DND-41 (cell line): Measurements from ENCODE around the gene SEL1L.
"Not testable (repeated sequence)": the region's sequence is repeated elsewhere in the genome, so short reads cannot be mapped to it uniquely, and the experiment has no call there.

Source experiments
- ATAC-seq: fragments of 200-7000 bp; cut with Tn5 transposase; 3 replicates; pipeline ENCODE4 v1.9.1; 2021; ENCODE audit warnings: low read depth; ENCODE audit not compliant: insufficient read depth
- DNase-seq: peaks from one replicate; pipeline ENCODE4 v3.0.0-alpha.2; 2020
- H2AFZ ChIP-seq: 2 replicates; pipeline ENCODE4 v1.6.0; 2012; ENCODE audit warnings: low read depth, low read length
- H3K27ac ChIP-seq: 2 replicates; pipeline ENCODE4 v1.5.1; 2012; ENCODE audit warnings: low read length, inconsistent platforms
- H3K27me3 ChIP-seq: fragments of 200-600 bp; sonication (generic); 2 replicates; pipeline ENCODE4 v1.6.0; 2012; ENCODE audit warnings: low read length, mild to moderate bottlenecking, inconsistent platforms; ENCODE audit not compliant: insufficient read depth, poor library complexity
- H3K36me3 ChIP-seq: 2 replicates; pipeline ENCODE4 v1.5.1; 2012; ENCODE audit warnings: low read length, inconsistent platforms; ENCODE audit not compliant: insufficient read depth
- H3K4me1 ChIP-seq: 2 replicates; pipeline ENCODE4 v1.5.1; 2012; ENCODE audit warnings: mild to moderate bottlenecking, low read length; ENCODE audit not compliant: insufficient read depth
- H3K4me2 ChIP-seq: 2 replicates; pipeline ENCODE4 v1.6.0; 2012; ENCODE audit warnings: mild to moderate bottlenecking, moderate library complexity, low read length, inconsistent platforms; ENCODE audit not compliant: insufficient read depth
- H3K4me3 ChIP-seq, 2 experiments: fragments of 200-600 bp in 1 of 2; shearing (Covaris generic) in 1 of 2; 2 replicates each; pipeline ENCODE4 v1.5.1; 2012 to 2016; ENCODE audit warnings: inconsistent platforms in 2 of 2, low read length in 2 of 2, mild to moderate bottlenecking in 2 of 2, low read depth in 1 of 2, moderate library complexity in 1 of 2
- H3K79me2 ChIP-seq: 2 replicates; pipeline ENCODE4 v1.6.0; 2012; ENCODE audit warnings: low read length, inconsistent platforms; ENCODE audit not compliant: insufficient read depth
- H3K9ac ChIP-seq: 2 replicates; pipeline ENCODE4 v1.6.0; 2012; ENCODE audit warnings: low read depth, mild to moderate bottlenecking, inconsistent platforms, low read length, moderate library complexity
- H3K9me3 ChIP-seq: 2 replicates; pipeline ENCODE4 v1.5.1; 2012; ENCODE audit warnings: low read length, moderate library complexity, mild to moderate bottlenecking, inconsistent platforms; ENCODE audit not compliant: insufficient read depth, severe bottlenecking
- H4K20me1 ChIP-seq: 2 replicates; pipeline ENCODE4 v1.6.0; 2012; ENCODE audit warnings: low read length; ENCODE audit not compliant: insufficient read depth
- CTCF ChIP-seq: IDR thresholded peaks from 2 replicates; pipeline ENCODE4 v1.5.1; 2012; ENCODE audit warnings: borderline replicate concordance, low read length, moderate library complexity, mild to moderate bottlenecking; ENCODE audit not compliant: poor library complexity, severe bottlenecking; ENCODE audit errors: extremely low read depth
- EZH2 ChIP-seq: IDR thresholded peaks from 3 replicates; pipeline ENCODE4 v1.6.1; 2012; ENCODE audit warnings: borderline replicate concordance, low read depth, mild to moderate bottlenecking, moderate library complexity, low read length, inconsistent platforms; ENCODE audit not compliant: severe bottlenecking

The SEL1L gene

GRCh38 chr14:81471062-81471461 lies 62.6 kb downstream of the SEL1L start:
- TF ChIP-seq EZH2 (no peak), CTCF (no peak)
- no peaks in the 10 kb centered on the region for H4K20me1 ChIP-seq
- ATAC-seq: peak; percentile 68
- peak overlapping the region; percentile 52; the same call in 1 of the 2 replicates for H3K4me2 ChIP-seq
- H3K27ac ChIP-seq: peak overlapping the region; percentile 71
- H3K4me1 ChIP-seq: peaks cover 67% of the 10 kb centered on the region
- H3K27me3 ChIP-seq: no peaks in the 10 kb centered on the region
- no peak overlapping the region; the same call in 1 of the 2 replicates for H2AFZ ChIP-seq
- no peaks in the 10 kb centered on the region for H3K9me3 ChIP-seq
- H3K79me2 ChIP-seq: no peaks in the 10 kb centered on the region
- H3K4me3 ChIP-seq: peak overlapping the region in 1 of 2 experiments; percentile 29; a peak in 1 of 4 replicates
- peaks cover 15% of the 10 kb centered on the region; the same call in 1 of the 2 replicates for H3K36me3 ChIP-seq
- peak; percentile 66 for DNase-seq
- peak overlapping the region; percentile 30 for H3K9ac ChIP-seq

- DNase-seq, H3K9me3 ChIP-seq, H3K4me2 ChIP-seq, H3K27me3 ChIP-seq, H4K20me1 ChIP-seq, H3K4me3 ChIP-seq, H2AFZ ChIP-seq, H3K79me2 ChIP-seq: not testable (repeated sequence)
- Histone ChIP-seq H3K9ac (peak overlapping the region; percentile 30; the same call in 1 of the 2 replicates), H3K4me1 (peaks cover 64% of the 10 kb centered on the region), H3K27ac (peak overlapping the region; percentile 71), H3K36me3 (peaks cover 11% of the 10 kb centered on the region; the same call in 1 of the 2 replicates)
- peak; percentile 1; the same call in 1 of the 3 replicates for ATAC-seq
Observed at GRCh38 chr14:81470557-81470826, 63.2 kb downstream of the SEL1L start.

GRCh38 chr14:81466854-81467253 lies 66.8 kb downstream of the SEL1L start:
- Histone ChIP-seq H3K9me3 (no peaks in the 10 kb centered on the region), H2AFZ (no peak overlapping the region), H3K9ac (no peak overlapping the region), H3K4me1 (peaks cover 40% of the 10 kb centered on the region), H3K4me3 (no peak overlapping the region), H3K27me3 (no peaks in the 10 kb centered on the region), H4K20me1 (no peaks in the 10 kb centered on the region), H3K27ac (no peak overlapping the region), H3K36me3 (no peaks in the 10 kb centered on the region), H3K4me2 (no peak overlapping the region), H3K79me2 (no peaks in the 10 kb centered on the region)
- TF ChIP-seq EZH2 (no peak), CTCF (no peak)
- ATAC-seq (no peak), DNase-seq (no peak)

- H3K27ac ChIP-seq: peak overlapping the region; percentile 64
- no peaks in the 10 kb centered on the region for H3K79me2 ChIP-seq
- no peak overlapping the region for H3K4me2 ChIP-seq
- no peak overlapping the region for H3K4me3 ChIP-seq
- H3K9me3 ChIP-seq: no peaks in the 10 kb centered on the region
- no peaks in the 10 kb centered on the region for H4K20me1 ChIP-seq
- H3K27me3 ChIP-seq: no peaks in the 10 kb centered on the region
- DNase-seq: no peak
- ATAC-seq: no peak
- TF ChIP-seq EZH2 (no peak), CTCF (no peak)
- H2AFZ ChIP-seq: peak overlapping the region; percentile 29
- no peak overlapping the region for H3K9ac ChIP-seq
- H3K4me1 ChIP-seq: peaks cover 28% of the 10 kb centered on the region
- H3K36me3 ChIP-seq: no peaks in the 10 kb centered on the region
Observed at GRCh38 chr14:81465507-81466228, 68.0 kb downstream of the SEL1L start.

GRCh38 chr14:81465003-81465392 lies 68.7 kb downstream of the SEL1L start:
- peak overlapping the region; percentile 95 for H2AFZ ChIP-seq
- not testable (repeated sequence) for H4K20me1 ChIP-seq, H3K79me2 ChIP-seq, H3K27me3 ChIP-seq, H3K36me3 ChIP-seq, H3K9me3 ChIP-seq
- peak overlapping the region; percentile 98 for H3K27ac ChIP-seq
- peak overlapping the region; percentile 59 to 75; a peak in 3 of 4 replicates for H3K4me3 ChIP-seq
- peak overlapping the region; percentile 66 for H3K4me2 ChIP-seq
- peak; percentile 52 for ATAC-seq
- H3K4me1 ChIP-seq: peaks cover 22% of the 10 kb centered on the region
- peak overlapping the region; percentile 70 for H3K9ac ChIP-seq
- DNase-seq: peak; percentile 45
